IMR-90 (cell line): ENCODE results near the gene BSDC1. TPM values are rescaled to one million over a fixed set of nuclear protein-coding genes. Genes with fewer than 3 reads are reported as not detected.

ENCODE experiments used
- ATAC-seq: fragments of 200-7000 bp; cut with Tn5 transposase; 2 replicates; pipeline ENCODE4 v1.9.1; 2020; ENCODE audit warnings: low read depth, mild to moderate bottlenecking, moderate library complexity
- BruUV-seq: library from RNA; stranded (reverse); fragments of 400-500 nt; replicated peaks from 2 replicates; lab custom pipeline; 2021; lab: Mats Ljungman, UMichigan
- CTCF ChIA-PET: fragments of 300-600 bp; formaldehyde crosslinking; extraction: SDS; loops from one replicate; lab custom pipeline; 2021; ENCODE audit warnings: antibody characterized with exemption; lab: Yijun Ruan, JAX
- POLR2A ChIA-PET: fragments of 300-600 bp; sonication (Branson Sonifier 250); formaldehyde crosslinking; loops from one replicate; lab custom pipeline; 2022; ENCODE audit warnings: antibody characterized with exemption; ENCODE audit not compliant: unreplicated experiment; lab: Charles Lee
- DNase-seq: peaks from one replicate; pipeline ENCODE4 v3.0.0; 2013
- H2AFZ ChIP-seq: replicated peaks from 2 replicates; pipeline ENCODE3; 2013; ENCODE audit warnings: low read length, mild to moderate bottlenecking; ENCODE audit not compliant: poor library complexity
- H2AK5ac ChIP-seq: 2 replicates; pipeline ENCODE4 v1.6.1; 2013; ENCODE audit warnings: low read depth, low read length, inconsistent platforms
- H2AK9ac ChIP-seq: replicated peaks from 2 replicates; pipeline ENCODE3; 2013; ENCODE audit warnings: mild to moderate bottlenecking, low read depth, low read length, moderate library complexity; ENCODE audit not compliant: poor library complexity
- H2BK120ac ChIP-seq: 2 replicates; pipeline ENCODE4 v1.6.1; 2013; ENCODE audit warnings: low read depth, low read length, inconsistent platforms
- H2BK15ac ChIP-seq: 3 replicates; pipeline ENCODE4 v1.6.1; 2013; ENCODE audit warnings: low read depth, low read length, inconsistent platforms
- H2BK20ac ChIP-seq: 2 replicates; pipeline ENCODE4 v1.6.1; 2013; ENCODE audit warnings: low read depth, mild to moderate bottlenecking, inconsistent platforms, low read length, moderate library complexity
- H2BK5ac ChIP-seq: 2 replicates; pipeline ENCODE4 v1.6.1; 2013; ENCODE audit warnings: mild to moderate bottlenecking, low read depth, low read length, inconsistent platforms; ENCODE audit not compliant: poor library complexity, severe bottlenecking
- H3K14ac ChIP-seq: replicated peaks from 2 replicates; pipeline ENCODE4 v1.6.1; 2013; ENCODE audit warnings: low read depth, low read length, inconsistent platforms
- H3K18ac ChIP-seq: 2 replicates; pipeline ENCODE4 v1.6.1; 2013; ENCODE audit warnings: low read depth, low read length, control low read depth
- H3K23ac ChIP-seq: 2 replicates; pipeline ENCODE4 v1.6.1; 2013; ENCODE audit warnings: low read depth, low read length, inconsistent platforms
- H3K27ac ChIP-seq: 2 replicates; pipeline ENCODE4 v1.5.1; 2013; ENCODE audit warnings: mild to moderate bottlenecking, control low read depth, low read length; ENCODE audit not compliant: insufficient read depth
- H3K27me3 ChIP-seq: 2 replicates; pipeline ENCODE4 v1.6.1; 2013; ENCODE audit warnings: low read length; ENCODE audit not compliant: control insufficient read depth, insufficient read depth
- H3K36me3 ChIP-seq: 2 replicates; pipeline ENCODE4 v1.6.1; 2013; ENCODE audit warnings: low read length, mixed read lengths; ENCODE audit not compliant: control insufficient read depth, insufficient read depth
- H3K4ac ChIP-seq: 2 replicates; pipeline ENCODE4 v1.6.1; 2013; ENCODE audit warnings: low read depth, low read length, inconsistent platforms
- H3K4me1 ChIP-seq: 2 replicates; pipeline ENCODE4 v1.6.1; 2013; ENCODE audit warnings: low read length, mixed read lengths; ENCODE audit not compliant: control insufficient read depth, insufficient read depth
- H3K4me2 ChIP-seq: 2 replicates; pipeline ENCODE4 v1.6.1; 2013; ENCODE audit warnings: low read depth, mild to moderate bottlenecking, control low read depth, low read length, moderate library complexity
- H3K4me3 ChIP-seq: 2 replicates; pipeline ENCODE4 v1.5.1; 2013; ENCODE audit warnings: low read depth, mild to moderate bottlenecking, control low read depth, low read length, moderate library complexity; ENCODE audit not compliant: insufficient read depth
- H3K56ac ChIP-seq: 2 replicates; pipeline ENCODE4 v1.6.1; 2013; ENCODE audit warnings: low read length, inconsistent platforms; ENCODE audit not compliant: insufficient read depth; ENCODE audit errors: extremely low read depth
- H3K79me1 ChIP-seq, 2 experiments: 2 replicates each; pipeline ENCODE4 v1.6.1; 2013; ENCODE audit warnings: low read length in 2 of 2, inconsistent platforms in 1 of 2, low read depth in 1 of 2
- H3K9ac ChIP-seq: 2 replicates; pipeline ENCODE4 v1.6.1; 2013; ENCODE audit warnings: low read depth, low read length, control low read depth
- H3K9me1 ChIP-seq: 2 replicates; pipeline ENCODE4 v1.6.1; 2013; ENCODE audit warnings: low read length, inconsistent platforms; ENCODE audit not compliant: insufficient read depth
- H3K9me3 ChIP-seq: 2 replicates; pipeline ENCODE4 v1.6.1; 2013; ENCODE audit warnings: low read length; ENCODE audit not compliant: control insufficient read depth, insufficient read depth
- H4K20me1 ChIP-seq: 2 replicates; pipeline ENCODE4 v1.6.1; 2013; ENCODE audit warnings: low read length, inconsistent platforms; ENCODE audit not compliant: insufficient read depth
- H4K5ac ChIP-seq: 2 replicates; pipeline ENCODE4 v1.6.1; 2013; ENCODE audit warnings: mild to moderate bottlenecking, low read depth, low read length, control low read depth
- H4K8ac ChIP-seq, 2 experiments: 2 replicates each; pipeline ENCODE4 v1.6.1; 2013; ENCODE audit warnings: low read depth in 2 of 2, low read length in 2 of 2, control low read depth in 1 of 2, inconsistent platforms in 1 of 2
- H4K91ac ChIP-seq: 2 replicates; pipeline ENCODE4 v1.6.1; 2013; ENCODE audit warnings: low read depth, low read length, inconsistent platforms; ENCODE audit not compliant: insufficient read depth
- POLR2A ChIP-seq: IDR thresholded peaks from 2 replicates; pipeline ENCODE4 v1.6.1; 2012; ENCODE audit warnings: mild to moderate bottlenecking, low read depth, low read length
- RCOR1 ChIP-seq: IDR thresholded peaks from 2 replicates; pipeline ENCODE4 v1.6.1; 2012; ENCODE audit warnings: mild to moderate bottlenecking, low read length, improper control_type of control experiment; ENCODE audit not compliant: insufficient replicate concordance
- WGBS, 2 experiments: methylation state at CpG; one replicate each; pipeline versions ENCODE4 v1.1.5 to v1.1.7; 2013; ENCODE audit warnings: missing lambda C conversion rate in 2 of 2; ENCODE audit not compliant: insufficient read length in 1 of 2; ENCODE audit errors: extremely low coverage in 2 of 2; 5-methylcytosine and 5-hydroxymethylcytosine counted together
- dilution Hi-C: fragments of 300-500 bp; cut with HindIII; formaldehyde crosslinking; loops from one replicate; pipeline ENCODE4 v1.14.3; 2018; ENCODE audit warnings: low sequenced_read_pairs; ENCODE audit not compliant: unreplicated experiment
- in situ Hi-C: fragments of 300-500 bp; cut with MboI; formaldehyde crosslinking; loops from 3 replicates; pipeline ENCODE4 v1.14.3; 2019; ENCODE audit warnings: low sequenced_read_pairs, inconsistent platforms, mixed read lengths
- intact Hi-C: fragments of 100-400 bp; cut with micrococcal nuclease; formaldehyde crosslinking; loops from 2 replicates; pipeline ENCODE4 v1.10.0; 2022
- polyA plus RNA-seq, 3 experiments: library from polyadenylated mRNA; depleted of rRNA; stranded (reverse); fragments of >200 nt; gene quantifications; 2 replicates each; pipeline ENCODE4 v1.2.3, GENCODE V29; 2012; ENCODE audit warnings: low replicate concordance in 1 of 3
- total RNA-seq: library from RNA; depleted of rRNA; stranded (reverse); fragments of >200 nt; gene quantifications from 2 replicates; pipeline ENCODE4 v1.2.3, GENCODE V29; 2012
- TF ChIP-seq, protein P1 (sequence below): fragments of 150-350 bp; IDR thresholded peaks from 2 replicates; pipeline ENCODE4 v1.6.1; 2016; ENCODE audit warnings: low read depth, mild to moderate bottlenecking, low read length, moderate library complexity, borderline replicate concordance

Gene BSDC1
- total and polyA plus RNA-seq, 2 of the 4 experiments (the other 2 are of a cell fraction): 56.8 to 60.4 TPM

DNA sequence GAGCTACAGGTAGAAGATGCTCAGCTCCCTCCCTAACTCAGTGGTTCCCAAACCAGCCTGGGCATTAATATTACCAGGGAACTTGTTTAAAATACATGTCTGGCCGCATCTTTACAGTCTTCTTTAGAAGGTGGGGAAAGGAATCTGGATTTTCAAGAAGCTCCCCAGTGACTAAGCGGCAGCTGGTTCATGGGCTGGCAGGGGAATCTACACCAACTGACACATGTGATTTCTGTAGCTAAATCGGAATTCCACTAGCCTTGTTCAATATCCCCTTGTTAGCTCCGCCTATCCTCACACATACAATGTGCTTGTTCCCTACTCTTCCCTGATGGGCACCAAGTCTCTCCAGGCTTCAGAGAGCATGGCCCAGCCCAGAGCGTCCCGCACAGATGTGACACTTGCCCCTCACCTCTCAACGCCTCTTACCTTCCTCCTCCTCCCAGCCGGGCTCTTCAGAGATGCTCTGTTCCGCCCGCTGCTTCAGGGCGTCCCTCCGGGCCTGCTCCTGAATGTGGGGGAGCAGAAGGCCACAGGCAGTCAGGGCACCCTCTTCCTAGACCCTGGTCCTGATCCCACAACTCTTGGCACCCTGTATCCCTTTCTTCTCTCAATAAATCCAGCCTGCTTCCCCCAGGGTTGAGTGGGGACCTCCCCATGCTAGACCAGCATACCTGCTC is 16.6 kb downstream of the BSDC1 start:
- intact Hi-C loops (no loop called here), in situ Hi-C loops (no loop called here), dilution Hi-C loops (no loop called here)
- Histone ChIP-seq H3K23ac (no peak overlapping the region), H3K4me1 (no peaks in the 10 kb centered on the region), H3K36me3 (peaks cover 74% of the 10 kb centered on the region), H3K9me3 (no peaks in the 10 kb centered on the region), H4K20me1 (no peaks in the 10 kb centered on the region), H3K9ac (no peak overlapping the region), H3K9me1 (no peaks in the 10 kb centered on the region), H3K4ac (no peak overlapping the region), H3K27ac (no peak overlapping the region), H2BK120ac (no peak overlapping the region), H3K79me1 (peaks cover 0 to 2% of the 10 kb centered on the region in 2 experiments; a peak in 2 of 4 replicates), H3K18ac (no peak overlapping the region), H4K5ac (no peak overlapping the region), H3K27me3 (no peaks in the 10 kb centered on the region), H3K4me3 (no peak overlapping the region), H2BK20ac (no peak overlapping the region), H2AK5ac (no peak overlapping the region), H2AK9ac (no peak overlapping the region), H3K56ac (no peak overlapping the region), H2BK5ac (no peak overlapping the region), H3K14ac (no peak overlapping the region), H4K8ac (no peak overlapping the region), H2AFZ (no peak overlapping the region), H2BK15ac (no peak overlapping the region), H3K4me2 (no peak overlapping the region), H4K91ac (no peak overlapping the region)
- no peak for ATAC-seq
- no peak for DNase-seq
- ChIA-PET CTCF (interaction anchor here (0.6 kb wide), 1 partner anchor 45 kb away, joined by 4 read pairs; no protein-coding TSS in a partner anchor), POLR2A (no interaction called here)
- no TSS peak for BruUV-seq
- WGBS, 2 experiments: 100% methylated on average over 1 of the region's 12 CpGs; no CpG with 5 or more reads in 1 of the 2 experiments
- TF ChIP-seq RCOR1: no peak
- TF ChIP-seq, protein P1, sequence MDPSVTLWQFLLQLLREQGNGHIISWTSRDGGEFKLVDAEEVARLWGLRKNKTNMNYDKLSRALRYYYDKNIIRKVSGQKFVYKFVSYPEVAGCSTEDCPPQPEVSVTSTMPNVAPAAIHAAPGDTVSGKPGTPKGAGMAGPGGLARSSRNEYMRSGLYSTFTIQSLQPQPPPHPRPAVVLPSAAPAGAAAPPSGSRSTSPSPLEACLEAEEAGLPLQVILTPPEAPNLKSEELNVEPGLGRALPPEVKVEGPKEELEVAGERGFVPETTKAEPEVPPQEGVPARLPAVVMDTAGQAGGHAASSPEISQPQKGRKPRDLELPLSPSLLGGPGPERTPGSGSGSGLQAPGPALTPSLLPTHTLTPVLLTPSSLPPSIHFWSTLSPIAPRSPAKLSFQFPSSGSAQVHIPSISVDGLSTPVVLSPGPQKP: no peak
- TF ChIP-seq POLR2A: no peak
